Progenitor cell of endocrine pancreas (in vitro differentiated cells): ENCODE data around the gene TSPYL2. TPM values are rescaled to one million over a fixed set of nuclear protein-coding genes. Genes with fewer than 3 reads are reported as not detected.

ENCODE experiments used
- DNase-seq: peaks from one replicate; pipeline ENCODE4 v3.0.0; 2021; ENCODE audit warnings: low spot score; ENCODE audit not compliant: unreplicated experiment
- H3K27ac Mint-ChIP-seq: 2 replicates; pipeline ENCODE4 v1.8.0; 2021; ENCODE audit warnings: mild to moderate bottlenecking, moderate library complexity, mixed read lengths
- H3K27me3 Mint-ChIP-seq: 2 replicates; pipeline ENCODE4 v1.8.0; 2021; ENCODE audit warnings: mixed read lengths
- H3K36me3 Mint-ChIP-seq: 2 replicates; pipeline ENCODE4 v1.8.0; 2022; ENCODE audit warnings: mixed read lengths; ENCODE audit not compliant: insufficient read depth
- H3K4me1 Mint-ChIP-seq: 2 replicates; pipeline ENCODE4 v1.8.0; 2021; ENCODE audit warnings: low read depth, mixed read lengths
- H3K4me3 Mint-ChIP-seq: 2 replicates; pipeline ENCODE4 v1.8.0; 2021; ENCODE audit warnings: low read depth, mild to moderate bottlenecking, moderate library complexity, mixed read lengths
- H3K9me3 Mint-ChIP-seq: 2 replicates; pipeline ENCODE4 v1.8.0; 2021; ENCODE audit warnings: low read depth, mixed read lengths
- total RNA-seq: library from RNA; stranded (reverse); gene quantifications from 2 replicates; pipeline ENCODE4 v1.2.1, GENCODE V29; 2021
- TF ChIP-seq, protein P1 (sequence below): fragments of 200-600 bp; sonication (generic); IDR thresholded peaks from one replicate; pipeline ENCODE4 v1.5.0; 2021; ENCODE audit warnings: antibody characterized with exemption, mild to moderate bottlenecking; ENCODE audit not compliant: unreplicated experiment

The TSPYL2 gene
- total RNA-seq, 1 donor from 2014 or later, result 54.9 TPM

GRCh38 chrX:53075011-53075410 lies 7.2 kb upstream of the TSPYL2 start:
- TF ChIP-seq, protein P1, sequence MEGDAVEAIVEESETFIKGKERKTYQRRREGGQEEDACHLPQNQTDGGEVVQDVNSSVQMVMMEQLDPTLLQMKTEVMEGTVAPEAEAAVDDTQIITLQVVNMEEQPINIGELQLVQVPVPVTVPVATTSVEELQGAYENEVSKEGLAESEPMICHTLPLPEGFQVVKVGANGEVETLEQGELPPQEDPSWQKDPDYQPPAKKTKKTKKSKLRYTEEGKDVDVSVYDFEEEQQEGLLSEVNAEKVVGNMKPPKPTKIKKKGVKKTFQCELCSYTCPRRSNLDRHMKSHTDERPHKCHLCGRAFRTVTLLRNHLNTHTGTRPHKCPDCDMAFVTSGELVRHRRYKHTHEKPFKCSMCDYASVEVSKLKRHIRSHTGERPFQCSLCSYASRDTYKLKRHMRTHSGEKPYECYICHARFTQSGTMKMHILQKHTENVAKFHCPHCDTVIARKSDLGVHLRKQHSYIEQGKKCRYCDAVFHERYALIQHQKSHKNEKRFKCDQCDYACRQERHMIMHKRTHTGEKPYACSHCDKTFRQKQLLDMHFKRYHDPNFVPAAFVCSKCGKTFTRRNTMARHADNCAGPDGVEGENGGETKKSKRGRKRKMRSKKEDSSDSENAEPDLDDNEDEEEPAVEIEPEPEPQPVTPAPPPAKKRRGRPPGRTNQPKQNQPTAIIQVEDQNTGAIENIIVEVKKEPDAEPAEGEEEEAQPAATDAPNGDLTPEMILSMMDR, result no peak
- Mint-ChIP-seq H3K27ac (no peak overlapping the region), H3K4me3 (no peak overlapping the region), H3K9me3 (peaks cover 14% of the 10 kb centered on the region), H3K4me1 (peaks cover 12% of the 10 kb centered on the region), H3K36me3 (peaks cover 1% of the 10 kb centered on the region), H3K27me3 (no peaks in the 10 kb centered on the region)
- DNase-seq, result no peak

DNA sequence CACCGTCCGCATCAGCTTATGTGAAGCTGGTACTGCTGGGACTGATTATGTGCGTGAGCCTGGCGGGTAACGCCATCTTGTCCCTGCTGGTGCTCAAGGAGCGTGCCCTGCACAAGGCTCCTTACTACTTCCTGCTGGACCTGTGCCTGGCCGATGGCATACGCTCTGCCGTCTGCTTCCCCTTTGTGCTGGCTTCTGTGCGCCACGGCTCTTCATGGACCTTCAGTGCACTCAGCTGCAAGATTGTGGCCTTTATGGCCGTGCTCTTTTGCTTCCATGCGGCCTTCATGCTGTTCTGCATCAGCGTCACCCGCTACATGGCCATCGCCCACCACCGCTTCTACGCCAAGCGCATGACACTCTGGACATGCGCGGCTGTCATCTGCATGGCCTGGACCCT lies 5.5 kb upstream of the TSPYL2 start:
- Mint-ChIP-seq H3K27ac (no peak overlapping the region), H3K4me3 (no peak overlapping the region), H3K9me3 (peaks cover 14% of the 10 kb centered on the region), H3K36me3 (peaks cover 1% of the 10 kb centered on the region), H3K4me1 (peaks cover 15% of the 10 kb centered on the region), H3K27me3 (no peaks in the 10 kb centered on the region)
- DNase-seq, result no peak
- TF ChIP-seq, protein P1, result no peak

DNA sequence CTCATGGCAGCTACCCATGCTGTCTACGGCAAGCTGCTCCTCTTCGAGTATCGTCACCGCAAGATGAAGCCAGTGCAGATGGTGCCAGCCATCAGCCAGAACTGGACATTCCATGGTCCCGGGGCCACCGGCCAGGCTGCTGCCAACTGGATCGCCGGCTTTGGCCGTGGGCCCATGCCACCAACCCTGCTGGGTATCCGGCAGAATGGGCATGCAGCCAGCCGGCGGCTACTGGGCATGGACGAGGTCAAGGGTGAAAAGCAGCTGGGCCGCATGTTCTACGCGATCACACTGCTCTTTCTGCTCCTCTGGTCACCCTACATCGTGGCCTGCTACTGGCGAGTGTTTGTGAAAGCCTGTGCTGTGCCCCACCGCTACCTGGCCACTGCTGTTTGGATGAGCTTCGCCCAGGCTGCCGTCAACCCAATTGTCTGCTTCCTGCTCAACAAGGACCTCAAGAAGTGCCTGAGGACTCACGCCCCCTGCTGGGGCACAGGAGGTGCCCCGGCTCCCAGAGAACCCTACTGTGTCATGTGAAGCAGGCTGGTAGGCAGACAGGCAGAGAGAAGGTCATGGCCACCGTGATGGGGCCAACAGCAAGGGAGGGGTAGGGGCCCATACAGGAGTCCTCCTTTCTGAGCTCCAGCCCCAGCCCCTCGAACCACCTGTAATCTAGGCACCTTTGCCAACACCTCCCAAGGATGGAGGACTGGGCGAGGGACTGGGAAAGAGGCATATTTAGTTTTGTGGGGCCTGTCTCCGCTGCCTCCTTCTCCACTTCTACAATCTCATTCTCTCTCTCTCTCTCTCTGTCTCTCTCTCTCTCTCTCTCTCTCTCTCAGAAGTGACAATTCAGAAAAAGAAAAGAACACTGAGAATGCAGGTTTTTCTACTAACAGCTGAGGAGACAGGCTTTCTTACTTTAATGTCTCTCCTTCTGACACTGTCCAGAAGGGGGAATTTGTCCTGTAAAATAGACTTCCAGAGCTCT lies 4.7 kb upstream of the TSPYL2 start:
- TF ChIP-seq, protein P1, result no peak
- H3K4me1 Mint-ChIP-seq, result peaks cover 7% of the 10 kb centered on the region
- peaks cover 7% of the 10 kb centered on the region for H3K9me3 Mint-ChIP-seq
- no peaks in the 10 kb centered on the region for H3K27me3 Mint-ChIP-seq
- no peak overlapping the region for H3K27ac Mint-ChIP-seq
- peaks cover 1% of the 10 kb centered on the region for H3K36me3 Mint-ChIP-seq
- no peak overlapping the region for H3K4me3 Mint-ChIP-seq
- DNase-seq, result no peak

DNA sequence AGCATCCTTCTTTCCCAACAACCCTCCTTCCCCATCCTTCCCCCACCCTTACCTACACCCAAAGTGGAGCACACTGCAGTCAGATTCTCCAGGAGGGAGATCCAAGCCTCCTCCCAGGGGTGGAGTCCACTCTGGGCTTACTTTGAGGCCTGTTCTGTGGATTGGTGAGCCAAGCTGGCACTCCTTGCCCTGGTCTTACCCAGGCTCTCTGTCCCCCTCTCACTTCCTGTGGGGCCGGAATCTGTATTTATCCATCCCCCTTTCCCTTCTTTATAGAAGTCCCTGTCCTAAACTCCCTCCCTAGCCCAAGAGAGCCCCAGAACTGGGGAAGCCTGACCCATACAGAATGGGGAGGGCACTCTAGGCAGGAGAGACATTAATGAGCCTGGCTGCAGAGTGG lies 3.2 kb upstream of the TSPYL2 start:
- no peaks in the 10 kb centered on the region for H3K27me3 Mint-ChIP-seq
- peaks cover 16% of the 10 kb centered on the region for H3K4me1 Mint-ChIP-seq
- H3K36me3 Mint-ChIP-seq, result peaks cover 1% of the 10 kb centered on the region
- TF ChIP-seq, protein P1, result no peak
- H3K9me3 Mint-ChIP-seq, result peaks cover 7% of the 10 kb centered on the region
- no peak for DNase-seq
- H3K27ac Mint-ChIP-seq, result no peak overlapping the region
- H3K4me3 Mint-ChIP-seq, result no peak overlapping the region

DNA sequence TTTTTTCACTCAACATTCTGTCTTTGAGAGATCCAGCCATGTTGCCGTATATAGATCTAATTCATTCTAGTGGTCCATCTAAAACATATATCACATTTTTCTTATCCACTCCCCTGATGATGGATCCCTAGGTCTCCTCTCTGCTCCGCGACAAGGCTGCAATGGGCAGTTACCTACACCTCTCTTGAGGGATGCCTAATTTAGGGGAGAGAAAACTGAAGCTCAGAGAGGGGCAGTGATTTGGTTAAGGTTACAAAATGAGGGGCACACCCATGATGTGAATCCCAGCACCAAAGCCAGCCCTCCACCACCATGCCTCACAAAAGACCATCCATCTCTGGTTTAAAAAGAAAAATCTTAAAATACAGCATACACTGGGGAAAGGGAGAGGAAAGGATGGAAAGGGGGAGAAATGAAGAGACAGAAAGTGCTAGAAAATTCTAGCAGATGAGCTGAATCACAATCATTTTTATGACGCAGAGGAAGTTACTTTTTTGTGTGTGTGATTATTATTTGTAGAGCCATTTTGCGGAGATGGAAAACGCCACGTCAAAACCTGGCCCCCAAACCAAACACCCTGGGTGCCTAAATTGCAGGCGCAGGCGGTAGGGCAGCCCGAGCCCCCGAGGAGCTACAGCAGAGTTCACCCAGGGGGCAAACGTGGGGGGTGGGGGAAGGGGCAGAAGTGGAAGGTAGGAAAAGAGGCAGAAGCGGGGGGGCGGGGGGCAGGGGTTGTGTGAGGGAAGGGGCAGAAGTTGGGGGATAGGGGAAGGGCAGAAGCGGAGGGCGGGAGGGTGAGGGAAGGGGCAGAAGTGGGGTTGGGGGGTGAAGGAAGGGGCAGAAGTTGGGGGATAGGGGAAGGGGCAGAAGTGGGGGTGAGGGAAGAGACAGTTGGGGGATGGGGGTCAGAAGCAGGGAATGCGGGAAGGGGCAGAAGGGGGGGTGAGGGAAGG lies 1.3 kb upstream of the TSPYL2 start:
- TF ChIP-seq, protein P1, result no peak
- H3K27ac Mint-ChIP-seq, result peak overlapping the region; percentile 88
- no peaks in the 10 kb centered on the region for H3K27me3 Mint-ChIP-seq
- DNase-seq, result no peak
- peaks cover 10% of the 10 kb centered on the region for H3K9me3 Mint-ChIP-seq
- H3K4me1 Mint-ChIP-seq, result peaks cover 19% of the 10 kb centered on the region
- H3K4me3 Mint-ChIP-seq, result peak overlapping the region; percentile 67
- H3K36me3 Mint-ChIP-seq, result peaks cover 9% of the 10 kb centered on the region
